LNCaP clone FGC (cell line): ENCODE results near the gene SRRM5.

Source experiments
- DNase-seq: peaks from one replicate; pipeline ENCODE4 v3.0.0-alpha.2; 2011; ENCODE audit warnings: low read depth
- H3K4me3 ChIP-seq: 2 replicates; pipeline ENCODE4 v1.5.1; 2011; ENCODE audit warnings: mild to moderate bottlenecking, low read depth, low read length, control low read depth
- TF ChIP-seq, protein P1 (sequence below): IDR thresholded peaks from 2 replicates; pipeline ENCODE4 v1.5.1; 2012; ENCODE audit warnings: mild to moderate bottlenecking; ENCODE audit not compliant: control insufficient read depth, insufficient read depth; ENCODE audit errors: extremely low read depth

SRRM5 gene

DNA sequence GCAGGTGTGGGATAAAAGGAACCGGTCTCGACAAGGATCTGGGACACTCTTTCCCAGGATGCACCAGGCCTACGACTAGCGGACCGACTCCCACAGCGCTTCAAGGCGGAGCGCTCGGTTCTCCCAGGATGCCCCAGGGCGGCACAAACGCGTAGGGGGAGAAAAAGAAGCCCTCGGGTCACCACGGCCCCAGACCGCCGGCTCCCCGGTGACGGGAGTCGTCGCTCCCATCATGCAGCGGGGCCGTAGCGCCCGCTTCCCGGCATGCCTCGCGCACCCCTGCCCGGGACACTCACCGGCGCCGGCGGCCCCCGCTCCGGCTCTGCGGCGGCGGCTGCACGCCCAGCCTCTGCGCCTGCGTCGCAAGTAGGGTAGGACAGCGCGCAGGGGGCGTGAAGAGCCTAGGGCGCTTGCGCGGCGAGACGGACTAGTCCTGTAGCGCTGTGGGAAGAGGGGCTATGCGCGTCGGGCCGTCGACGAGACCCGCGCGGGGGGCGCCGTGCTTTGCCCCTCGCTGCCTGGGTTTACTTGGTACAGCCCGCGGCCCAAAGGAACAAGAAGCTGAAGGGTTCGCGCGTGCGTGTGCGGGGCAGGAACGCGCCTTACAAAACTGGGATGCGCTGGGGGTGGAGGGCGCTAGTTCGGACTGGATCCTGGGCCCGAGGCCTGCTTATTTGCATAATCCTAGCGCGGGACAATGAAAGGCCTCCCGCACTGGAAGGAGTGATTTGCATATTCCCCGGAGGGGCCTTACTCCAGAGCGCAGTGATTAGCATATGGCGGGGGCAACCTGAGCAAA, 7.6 kb downstream of the SRRM5 start, which contains the start of gene ZNF428:
Gene ZNF428, minus strand, starts transcription at position 368 of the 799 bp plus-strand sequence. CDS start 5,325 bp downstream, outside the sequence.
- TF ChIP-seq, protein P1, sequence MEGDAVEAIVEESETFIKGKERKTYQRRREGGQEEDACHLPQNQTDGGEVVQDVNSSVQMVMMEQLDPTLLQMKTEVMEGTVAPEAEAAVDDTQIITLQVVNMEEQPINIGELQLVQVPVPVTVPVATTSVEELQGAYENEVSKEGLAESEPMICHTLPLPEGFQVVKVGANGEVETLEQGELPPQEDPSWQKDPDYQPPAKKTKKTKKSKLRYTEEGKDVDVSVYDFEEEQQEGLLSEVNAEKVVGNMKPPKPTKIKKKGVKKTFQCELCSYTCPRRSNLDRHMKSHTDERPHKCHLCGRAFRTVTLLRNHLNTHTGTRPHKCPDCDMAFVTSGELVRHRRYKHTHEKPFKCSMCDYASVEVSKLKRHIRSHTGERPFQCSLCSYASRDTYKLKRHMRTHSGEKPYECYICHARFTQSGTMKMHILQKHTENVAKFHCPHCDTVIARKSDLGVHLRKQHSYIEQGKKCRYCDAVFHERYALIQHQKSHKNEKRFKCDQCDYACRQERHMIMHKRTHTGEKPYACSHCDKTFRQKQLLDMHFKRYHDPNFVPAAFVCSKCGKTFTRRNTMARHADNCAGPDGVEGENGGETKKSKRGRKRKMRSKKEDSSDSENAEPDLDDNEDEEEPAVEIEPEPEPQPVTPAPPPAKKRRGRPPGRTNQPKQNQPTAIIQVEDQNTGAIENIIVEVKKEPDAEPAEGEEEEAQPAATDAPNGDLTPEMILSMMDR: no peak
- DNase-seq: peak; percentile 48
- peak within 1 kb of the TSS; percentile 65 for H3K4me3 ChIP-seq

DNA sequence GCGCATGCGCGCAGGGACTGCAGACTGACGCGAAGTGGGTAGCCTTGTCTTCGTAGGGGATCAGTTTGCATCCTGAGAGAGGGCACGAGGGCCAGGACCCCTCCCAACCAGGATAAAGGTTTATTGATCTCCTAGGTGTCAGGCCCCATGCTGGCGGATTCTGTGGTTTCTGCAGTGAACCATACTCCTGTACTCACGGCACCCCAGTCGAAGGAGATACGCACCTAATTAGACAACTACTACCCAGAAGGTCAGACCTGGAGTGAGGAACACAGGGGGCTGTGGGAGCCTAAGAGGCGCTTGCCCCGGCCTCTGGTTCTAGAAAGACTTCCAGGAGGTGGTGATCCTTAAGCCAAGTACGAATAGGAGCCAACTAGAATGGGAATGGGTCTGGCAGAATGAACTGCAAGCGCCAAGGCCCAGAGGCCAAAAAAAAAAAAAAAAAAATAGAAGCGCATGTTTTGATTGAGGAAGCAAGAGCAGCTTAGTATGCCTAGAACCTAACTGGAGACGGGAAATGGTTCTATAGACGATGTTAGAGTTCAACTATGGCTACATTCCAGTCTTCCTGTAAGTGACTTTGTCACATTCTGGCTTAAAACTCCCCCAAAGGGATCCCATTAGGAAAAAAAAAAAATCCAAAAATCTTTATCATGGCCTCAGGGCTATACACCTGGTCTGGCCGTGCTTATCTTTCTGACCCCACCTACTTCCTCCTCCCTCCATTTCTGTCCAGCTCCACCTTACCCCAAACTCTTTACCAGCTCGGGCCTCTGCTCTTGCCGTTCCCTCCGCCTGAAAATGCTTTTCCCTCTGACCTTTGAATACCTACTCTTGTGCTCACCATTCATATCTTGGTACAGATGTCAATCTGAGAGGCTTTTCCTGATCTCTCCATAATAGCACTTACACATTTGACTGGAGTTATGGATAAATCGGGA, 8.4 kb downstream of the SRRM5 start:
- DNase-seq: no peak
- TF ChIP-seq, protein P1: no peak
- H3K4me3 ChIP-seq: peak overlapping the region; percentile 65

DNA sequence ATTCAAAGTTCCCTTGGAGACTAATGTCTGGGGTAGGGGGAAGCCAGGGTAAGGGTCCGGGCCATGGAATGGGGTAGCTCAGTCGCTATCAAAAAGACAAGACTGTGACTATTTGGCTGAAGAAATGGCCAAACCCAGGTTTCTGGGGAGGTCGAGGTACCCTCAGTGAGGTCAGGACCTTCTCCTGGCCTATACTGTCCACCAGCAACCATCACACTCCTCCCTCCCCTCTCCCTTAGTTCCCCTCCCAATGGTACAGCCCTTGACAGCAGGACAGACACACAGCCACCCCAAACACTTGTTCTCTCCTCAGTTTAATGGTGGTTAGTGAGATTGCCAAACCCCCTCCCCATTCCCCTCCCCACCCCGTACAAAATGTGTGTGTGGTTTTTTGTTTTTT, 10.2 kb downstream of the SRRM5 start:
- TF ChIP-seq, protein P1: no peak
- H3K4me3 ChIP-seq: no peak overlapping the region
- DNase-seq: no peak

DNA sequence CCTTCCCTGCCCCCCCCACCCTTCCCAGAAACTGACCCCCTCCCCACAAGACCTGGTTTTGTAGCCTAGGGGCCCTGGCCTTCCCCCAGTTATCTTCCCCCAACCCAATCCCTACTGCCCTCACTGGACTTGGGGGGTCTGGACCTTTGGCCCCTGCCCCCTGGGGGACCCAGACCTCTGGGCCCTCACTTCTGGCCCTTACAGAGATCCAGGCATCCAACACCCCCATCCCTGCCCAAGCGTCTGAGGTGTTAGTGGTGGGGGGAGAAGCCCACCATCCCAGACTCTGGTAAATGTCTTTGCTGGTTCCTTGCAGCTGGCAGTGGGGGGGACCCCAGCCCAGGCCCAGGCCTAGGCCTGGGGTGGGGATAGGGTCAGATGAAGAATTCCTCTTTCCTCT, 11.1 kb downstream of the SRRM5 start:
- TF ChIP-seq, protein P1: no peak
- no peak overlapping the region for H3K4me3 ChIP-seq
- no peak for DNase-seq

DNA sequence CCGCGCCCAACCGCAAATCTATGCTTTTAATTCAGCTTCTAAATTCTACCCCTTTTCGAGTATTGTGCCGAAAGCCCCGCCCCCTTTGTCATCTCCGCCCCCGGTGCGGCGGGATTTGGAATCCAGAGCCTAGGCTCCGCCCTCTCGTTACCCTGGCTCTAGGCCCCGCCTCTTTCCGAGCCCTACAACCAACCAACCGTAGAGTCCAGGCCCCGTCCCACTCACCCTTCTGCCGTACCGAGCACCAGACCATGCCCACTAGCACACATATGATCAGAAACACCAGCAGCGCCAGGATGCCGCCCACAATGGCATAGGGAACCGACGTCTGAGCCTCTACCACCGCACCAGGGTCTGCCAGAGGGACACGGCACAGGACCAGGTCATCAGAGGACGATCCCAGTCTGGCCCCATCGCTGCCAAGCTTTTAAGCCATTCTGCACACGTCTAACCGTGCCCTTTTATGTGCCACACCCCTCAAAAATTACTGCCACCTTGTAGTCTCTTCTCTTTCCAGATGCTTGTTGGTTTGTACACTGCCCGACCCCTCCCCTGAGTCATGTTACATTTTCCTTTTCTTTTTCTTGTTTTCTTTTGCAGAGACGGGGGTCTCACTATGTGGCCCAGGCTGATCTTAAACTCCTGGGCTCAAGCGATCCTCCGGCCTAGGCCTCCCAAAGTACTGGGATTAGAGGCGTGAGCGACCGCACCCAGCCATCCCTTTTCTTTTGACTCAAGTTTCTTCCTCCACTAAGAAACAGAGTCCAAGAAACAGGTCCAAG, 12.2 kb downstream of the SRRM5 start:
- no peak for DNase-seq
- TF ChIP-seq, protein P1: no peak
- H3K4me3 ChIP-seq: no peak overlapping the region

DNA sequence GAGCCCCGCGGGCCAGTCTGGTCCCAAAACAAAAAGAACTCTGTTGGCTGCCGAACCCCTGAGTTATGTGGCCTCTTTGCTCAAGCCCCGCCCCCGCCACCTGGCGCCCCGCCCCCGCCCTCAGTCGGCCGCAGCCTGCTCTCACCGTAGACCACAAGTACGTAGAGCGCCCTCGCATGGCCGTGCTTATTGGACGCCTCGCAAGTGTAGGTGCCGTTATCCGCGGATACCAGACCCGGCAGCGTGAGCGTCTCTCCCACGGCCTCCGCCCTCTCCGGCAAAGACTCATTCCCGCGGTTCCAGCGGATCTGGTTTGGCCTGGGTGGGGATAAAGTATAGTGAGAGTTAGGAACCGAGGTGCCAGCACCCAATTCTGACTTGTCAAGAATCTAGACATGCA, 13.0 kb downstream of the SRRM5 start:
- no peak for DNase-seq

More for the DNA sequence above, 13.0 kb downstream of the SRRM5 start:
- H3K4me3 ChIP-seq: no peak overlapping the region
- TF ChIP-seq, protein P1: no peak
